Measurements from ENCODE around the gene DYRK3.
A peak's percentile ranks its signal among the peaks of the same experiment; 100 is the strongest.

The DYRK3 gene

DNA sequence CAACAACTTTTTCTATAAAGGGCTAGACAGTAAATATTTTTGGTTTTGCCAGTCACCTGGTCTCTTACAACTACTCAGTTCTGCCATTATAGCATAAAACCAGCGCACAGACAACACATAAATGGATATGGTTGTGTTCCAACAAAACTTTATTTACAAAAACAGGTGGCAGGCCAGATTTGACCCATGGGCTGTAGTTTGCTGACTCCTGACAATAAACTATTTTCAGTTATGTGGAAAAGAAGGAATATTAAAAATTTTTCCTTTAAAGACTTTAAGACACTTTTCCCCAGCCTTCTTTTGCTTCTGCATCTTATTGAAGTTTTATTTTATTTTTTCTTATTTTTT, 39.0 kb upstream of the DYRK3 start:
- TF ChIP-seq, protein P1, sequence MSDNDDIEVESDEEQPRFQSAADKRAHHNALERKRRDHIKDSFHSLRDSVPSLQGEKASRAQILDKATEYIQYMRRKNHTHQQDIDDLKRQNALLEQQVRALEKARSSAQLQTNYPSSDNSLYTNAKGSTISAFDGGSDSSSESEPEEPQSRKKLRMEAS (IDR thresholded peaks at IDR 0.05; ENCODE audit: low read depth, low read length), result no peak
- no peak for TF ChIP-seq POLR2A (IDR thresholded peaks at IDR 0.05; ENCODE audit: extremely low read depth, insufficient read length)
- no peak for TF ChIP-seq MYC (IDR thresholded peaks at IDR 0.05; ENCODE audit: low read depth, low read length)
- TF ChIP-seq, protein P2, sequence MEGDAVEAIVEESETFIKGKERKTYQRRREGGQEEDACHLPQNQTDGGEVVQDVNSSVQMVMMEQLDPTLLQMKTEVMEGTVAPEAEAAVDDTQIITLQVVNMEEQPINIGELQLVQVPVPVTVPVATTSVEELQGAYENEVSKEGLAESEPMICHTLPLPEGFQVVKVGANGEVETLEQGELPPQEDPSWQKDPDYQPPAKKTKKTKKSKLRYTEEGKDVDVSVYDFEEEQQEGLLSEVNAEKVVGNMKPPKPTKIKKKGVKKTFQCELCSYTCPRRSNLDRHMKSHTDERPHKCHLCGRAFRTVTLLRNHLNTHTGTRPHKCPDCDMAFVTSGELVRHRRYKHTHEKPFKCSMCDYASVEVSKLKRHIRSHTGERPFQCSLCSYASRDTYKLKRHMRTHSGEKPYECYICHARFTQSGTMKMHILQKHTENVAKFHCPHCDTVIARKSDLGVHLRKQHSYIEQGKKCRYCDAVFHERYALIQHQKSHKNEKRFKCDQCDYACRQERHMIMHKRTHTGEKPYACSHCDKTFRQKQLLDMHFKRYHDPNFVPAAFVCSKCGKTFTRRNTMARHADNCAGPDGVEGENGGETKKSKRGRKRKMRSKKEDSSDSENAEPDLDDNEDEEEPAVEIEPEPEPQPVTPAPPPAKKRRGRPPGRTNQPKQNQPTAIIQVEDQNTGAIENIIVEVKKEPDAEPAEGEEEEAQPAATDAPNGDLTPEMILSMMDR (IDR thresholded peaks at IDR 0.05; ENCODE audit: low read depth, low read length), result no peak
- no peak for DNase-seq (ENCODE audit: low read depth)
- no peak overlapping the region for H3K4me3 ChIP-seq (ENCODE audit: low read depth, low read length)

DNA sequence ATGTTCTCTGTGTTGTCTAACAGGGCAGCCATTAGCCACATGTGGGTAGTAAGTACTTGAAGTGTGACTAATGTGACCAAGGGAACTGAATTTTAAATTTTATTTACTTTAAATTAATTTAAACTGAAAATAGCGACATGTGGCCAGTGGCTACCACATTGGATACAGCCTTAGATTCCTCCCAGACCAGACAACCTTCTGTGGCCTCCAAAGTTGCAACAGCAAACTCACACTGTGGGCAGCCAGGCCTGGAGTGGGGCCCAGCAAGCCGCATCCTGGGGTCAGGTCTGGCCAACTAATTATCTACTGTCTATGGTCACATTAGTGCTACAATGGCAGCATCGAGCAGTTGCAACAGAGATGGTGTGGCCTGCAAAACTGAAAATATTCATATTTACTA, 34.8 kb upstream of the DYRK3 start:
- DNase-seq (ENCODE audit: low read depth), result no peak
- TF ChIP-seq, protein P1 (IDR thresholded peaks at IDR 0.05; ENCODE audit: low read depth, low read length), result no peak
- TF ChIP-seq MYC (IDR thresholded peaks at IDR 0.05; ENCODE audit: low read depth, low read length), result no peak
- no peak overlapping the region for H3K4me3 ChIP-seq (ENCODE audit: low read depth, low read length)

DNA sequence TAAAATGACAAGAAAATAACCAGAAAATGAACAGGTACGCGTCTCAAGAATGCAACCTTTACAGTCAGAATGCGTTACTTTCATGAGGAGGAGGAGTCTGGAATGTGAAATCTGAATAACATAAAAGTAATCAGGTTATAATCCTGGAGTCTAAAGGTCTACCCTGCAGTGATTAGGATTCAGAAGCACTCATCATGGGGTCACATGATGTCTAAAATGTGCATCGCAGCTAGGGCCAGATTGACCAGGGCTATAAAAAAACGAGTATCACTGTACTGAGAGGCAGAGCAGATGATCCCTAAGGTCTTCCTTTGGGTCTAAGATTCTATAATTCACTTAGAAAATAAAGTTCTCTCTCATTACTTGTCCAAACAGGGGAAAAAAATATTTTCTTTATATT, 30.5 kb upstream of the DYRK3 start:
- H3K4me3 ChIP-seq (ENCODE audit: low read depth, low read length), result no peak overlapping the region
- no peak for DNase-seq (ENCODE audit: low read depth)
- TF ChIP-seq, protein P2 (IDR thresholded peaks at IDR 0.05; ENCODE audit: low read depth, low read length), result no peak
- TF ChIP-seq, protein P1 (IDR thresholded peaks at IDR 0.05; ENCODE audit: low read depth, low read length), result no peak
- TF ChIP-seq MYC (IDR thresholded peaks at IDR 0.05; ENCODE audit: low read depth, low read length) (no peak), POLR2A (IDR thresholded peaks at IDR 0.05; ENCODE audit: extremely low read depth, insufficient read length) (no peak)

DNA sequence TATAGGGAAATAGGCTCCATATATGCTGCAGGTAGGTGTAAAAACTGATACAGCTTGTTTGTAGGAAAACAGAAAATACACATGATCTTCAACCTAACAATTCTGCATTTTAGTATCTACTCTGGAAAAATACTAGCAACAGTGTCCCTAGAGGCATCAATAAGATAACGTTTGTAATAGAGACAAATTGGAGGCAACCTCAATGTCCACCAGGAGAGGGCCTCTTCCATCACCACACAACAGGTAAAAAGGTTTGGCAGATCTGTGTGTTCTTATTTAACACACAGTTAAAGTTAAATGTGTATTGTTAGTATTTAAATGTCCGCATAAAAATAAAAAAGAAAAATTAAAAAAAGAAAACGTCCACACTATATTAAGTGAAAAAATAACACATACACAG, 28.5 kb upstream of the DYRK3 start:
- peak; percentile 54 for DNase-seq (ENCODE audit: low read depth)
- TF ChIP-seq, protein P1 (IDR thresholded peaks at IDR 0.05; ENCODE audit: low read depth, low read length), result no peak
- TF ChIP-seq, protein P2 (IDR thresholded peaks at IDR 0.05; ENCODE audit: low read depth, low read length), result peak; percentile 37
- H3K4me3 ChIP-seq (ENCODE audit: low read depth, low read length), result no peak overlapping the region

DNA sequence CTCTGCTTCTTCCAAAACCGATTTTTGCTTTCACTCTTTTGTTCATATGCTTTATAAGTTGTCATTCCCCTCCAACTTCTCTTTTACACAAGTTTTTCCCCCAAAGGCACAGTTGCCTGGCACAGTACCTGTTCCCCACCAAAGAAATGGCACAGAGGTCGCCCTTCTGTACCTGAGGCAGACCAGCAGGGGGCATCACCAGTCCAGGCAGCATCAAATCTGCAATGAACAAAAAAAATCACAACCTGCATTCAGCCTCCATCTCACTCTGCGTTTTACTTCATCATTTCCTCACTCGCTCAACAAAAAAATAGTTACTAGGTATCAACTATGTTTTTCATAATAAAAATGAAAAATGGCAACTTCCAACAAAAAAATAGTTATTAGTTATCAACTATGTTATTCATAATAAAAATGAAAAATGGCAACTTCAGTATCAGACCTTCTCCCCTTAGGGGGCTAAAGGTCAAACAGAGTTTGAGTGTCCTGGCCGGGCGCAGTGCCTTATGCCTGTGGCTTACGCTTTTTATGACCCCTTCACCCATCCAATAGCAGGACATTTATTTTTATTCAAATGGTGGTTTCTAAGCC, 27.1 kb upstream of the DYRK3 start:
- peak; percentile 62 for DNase-seq (ENCODE audit: low read depth)
- TF ChIP-seq, protein P2 (IDR thresholded peaks at IDR 0.05; ENCODE audit: low read depth, low read length), result peak; percentile 61
- TF ChIP-seq, protein P1 (IDR thresholded peaks at IDR 0.05; ENCODE audit: low read depth, low read length), result no peak

DNA sequence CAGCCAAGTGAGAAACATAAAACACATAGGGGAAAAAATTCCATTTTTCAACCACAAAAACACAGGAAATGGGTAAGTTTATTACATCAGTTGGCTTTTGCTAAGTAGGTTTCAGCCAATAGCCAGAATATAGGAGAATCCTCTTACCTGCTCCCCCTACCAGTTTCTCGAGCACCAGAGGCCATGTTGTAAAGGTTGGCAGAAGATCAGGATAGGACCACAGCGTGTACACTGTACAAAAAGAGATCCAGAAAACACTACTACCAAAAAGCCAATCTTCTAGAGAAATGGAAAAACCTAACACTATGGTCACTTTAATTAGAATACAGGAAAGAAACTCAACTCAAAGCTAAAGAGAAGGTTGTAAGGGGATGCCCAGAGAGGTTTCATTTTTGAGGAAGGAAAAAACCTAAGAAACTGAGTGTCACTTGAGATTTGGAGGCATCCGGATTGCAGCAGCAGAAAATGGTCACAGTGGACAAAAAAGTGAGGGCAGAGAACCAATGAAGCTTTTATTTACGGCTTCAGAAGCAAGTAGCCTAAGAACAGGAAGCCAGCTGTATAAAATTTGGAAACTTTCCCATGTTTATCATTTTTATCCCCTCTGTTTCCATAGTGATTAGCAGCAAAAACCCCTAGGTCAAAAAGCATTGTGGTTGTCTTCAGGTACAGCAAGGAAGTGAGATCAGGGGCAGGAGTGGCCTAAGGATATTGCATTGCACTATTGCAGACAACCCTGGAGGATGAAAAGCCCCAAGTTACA, 25.9 kb upstream of the DYRK3 start:
- no peak overlapping the region for H3K4me3 ChIP-seq (ENCODE audit: low read depth, low read length)
- no peak for DNase-seq (ENCODE audit: low read depth)
- TF ChIP-seq MYC (IDR thresholded peaks at IDR 0.05; ENCODE audit: low read depth, low read length) (no peak), POLR2A (IDR thresholded peaks at IDR 0.05; ENCODE audit: extremely low read depth, insufficient read length) (no peak)
- TF ChIP-seq, protein P1 (IDR thresholded peaks at IDR 0.05; ENCODE audit: low read depth, low read length), result no peak
- TF ChIP-seq, protein P2 (IDR thresholded peaks at IDR 0.05; ENCODE audit: low read depth, low read length), result no peak

More for the DNA sequence above, 27.1 kb upstream of the DYRK3 start:
- H3K4me3 ChIP-seq (ENCODE audit: low read depth, low read length), result no peak overlapping the region

Measured in NB4 (cell line).